ENCODE data around the gene HIGD2A.
A peak's percentile ranks its signal among the peaks of the same experiment; 100 is the strongest.

The HIGD2A gene

GRCh38 chr5:176388444-176389134, at the start of gene HIGD2A, which contains the start of gene NOP16:
Gene HIGD2A (plus strand): TSS chr5:176388751. CDS start chr5:176388820, 69 bp downstream.
Gene NOP16 (minus strand): TSS chr5:176388598. CDS start chr5:176388539, 59 bp downstream.
- DNase-seq (ENCODE audit: low read depth in 1 of 2, low spot score in 1 of 2), result peak; percentile 98

- no peak for DNase-seq (ENCODE audit: low read depth in 1 of 2, low spot score in 1 of 2)
These were observed 49.2 kb upstream of the HIGD2A start for GRCh38 chr5:176339304-176339703.

- no peak for DNase-seq (ENCODE audit: low read depth in 1 of 2, low spot score in 1 of 2)
These were observed 47.0 kb upstream of the HIGD2A start for GRCh38 chr5:176341325-176342157.

GRCh38 chr5:176342158-176342483, 46.4 kb upstream of the HIGD2A start:
- DNase-seq (ENCODE audit: low read depth in 1 of 2, low spot score in 1 of 2), result no peak

GRCh38 chr5:176342766-176343458, 45.6 kb upstream of the HIGD2A start:
- no peak for DNase-seq (ENCODE audit: low read depth in 1 of 2, low spot score in 1 of 2)

GRCh38 chr5:176350416-176350815, 38.1 kb upstream of the HIGD2A start:
- DNase-seq (ENCODE audit: low read depth in 1 of 2, low spot score in 1 of 2), result no peak

- DNase-seq (ENCODE audit: low read depth in 1 of 2, low spot score in 1 of 2), result no peak
These were observed 36.3 kb upstream of the HIGD2A start for GRCh38 chr5:176352116-176352878.

GRCh38 chr5:176353533-176353932, 35.0 kb upstream of the HIGD2A start:
- no peak for DNase-seq (ENCODE audit: low read depth in 1 of 2, low spot score in 1 of 2)

- DNase-seq (ENCODE audit: low read depth in 1 of 2, low spot score in 1 of 2), result no peak
These were observed 33.0 kb upstream of the HIGD2A start for GRCh38 chr5:176355400-176356178.

- DNase-seq (ENCODE audit: low read depth in 1 of 2, low spot score in 1 of 2), result no peak
These were observed 32.4 kb upstream of the HIGD2A start for GRCh38 chr5:176356179-176356566.

- no peak for DNase-seq (ENCODE audit: low read depth in 1 of 2, low spot score in 1 of 2)
These were observed 28.9 kb upstream of the HIGD2A start for GRCh38 chr5:176359658-176360057.

GRCh38 chr5:176360894-176361436, 27.6 kb upstream of the HIGD2A start:
- DNase-seq (ENCODE audit: low read depth in 1 of 2, low spot score in 1 of 2), result no peak

GRCh38 chr5:176361437-176362232, 26.9 kb upstream of the HIGD2A start, which contains the start of gene KIAA1191:
Gene KIAA1191 (minus strand): TSS chr5:176361764. CDS start chr5:176359508, 2,256 bp downstream.
- peak; percentile 86 to 92 for DNase-seq (ENCODE audit: low read depth in 1 of 2, low spot score in 1 of 2)

GRCh38 chr5:176362233-176362490, 26.4 kb upstream of the HIGD2A start:
- DNase-seq (ENCODE audit: low read depth in 1 of 2, low spot score in 1 of 2), result no peak

GRCh38 chr5:176364765-176365350, 23.7 kb upstream of the HIGD2A start:
- DNase-seq (ENCODE audit: low read depth in 1 of 2, low spot score in 1 of 2), result no peak

- DNase-seq (ENCODE audit: low read depth in 1 of 2, low spot score in 1 of 2), result peak in 1 of 2 donors; percentile 56
These were observed 23.0 kb upstream of the HIGD2A start, which contains the start of gene ARL10 for GRCh38 chr5:176365351-176366231. Gene ARL10 (plus strand): TSS chr5:176365487. CDS start chr5:176365564, 77 bp downstream.

- DNase-seq (ENCODE audit: low read depth in 1 of 2, low spot score in 1 of 2), result no peak
These were observed 22.2 kb upstream of the HIGD2A start for GRCh38 chr5:176366232-176366894.

Measured in activated T-helper 1 cell treated with anti-CD3 and anti-CD28 coated beads, Interleukin-2, amount 50 U/mL, for 16 hours (primary cell).